Measurements from ENCODE around the gene GPR183. TPM values are rescaled to one million over a fixed set of nuclear protein-coding genes. Genes with fewer than 3 reads are reported as not detected.

The GPR183 gene
- total and polyA plus RNA-seq, 10 of the 15 experiments (the other 5 are each of a cell fraction or from before 2014, with no cell fraction given), result 134 to 669 (median 225) TPM

GRCh38 chr13:99303863-99304521 lies 3.2 kb downstream of the GPR183 start (continued):
- TF ChIP-seq IKZF2 (IDR thresholded peaks at IDR 0.05) (peak in 1 of 2 experiments; percentile 22; a peak in 2 of 4 replicates), SUPT20H (IDR thresholded peaks at IDR 0.05; ENCODE audit: borderline replicate concordance, control insufficient read depth, low read depth, low read length) (no peak), MEF2B (IDR thresholded peaks at IDR 0.05; ENCODE audit: partially characterized antibody, poor library complexity, severe bottlenecking) (no peak), POLR2A (IDR thresholded peaks at IDR 0.05; ENCODE audit: low read depth, low read length) (peak; percentile 78), USF2 (IDR thresholded peaks at IDR 0.05; ENCODE audit: borderline replicate concordance, low read depth, low read length) (no peak), LARP7 (IDR thresholded peaks at IDR 0.05) (peak; percentile 73), BMI1 (IDR thresholded peaks at IDR 0.05; ENCODE audit: borderline replicate concordance) (no peak), IKZF1 (conservative IDR thresholded peaks at IDR 0.05) (peak; percentile 59), SKIL (IDR thresholded peaks at IDR 0.05; ENCODE audit: low read depth, poor library complexity, severe bottlenecking) (no peak), STAT3 (IDR thresholded peaks at IDR 0.05; ENCODE audit: low read depth, low read length) (no peak), NBN (IDR thresholded peaks at IDR 0.05) (0 out of 2 replicates have a peak, but pooled peaks have one; percentile 27), PAX5 (IDR thresholded peaks at IDR 0.05; ENCODE audit: borderline replicate concordance, low read depth, low read length) (no peak), RELA (IDR thresholded peaks at IDR 0.05; ENCODE audit: borderline replicate concordance, partially characterized antibody) (no peak), CUX1 (IDR thresholded peaks at IDR 0.05; ENCODE audit: insufficient replicate concordance, low read depth, low read length) (no peak), CEBPB (IDR thresholded peaks at IDR 0.05; ENCODE audit: borderline replicate concordance in 1 of 2, low read depth in 2 of 2, low read length in 2 of 2) (no peak), RB1 (IDR thresholded peaks at IDR 0.05; ENCODE audit: borderline replicate concordance) (peak; percentile 28; the same call in 1 of the 2 replicates), BCL3 (IDR thresholded peaks at IDR 0.05; ENCODE audit: borderline replicate concordance, insufficient read depth, low read depth, low read length, poor library complexity, severe bottlenecking) (peak; percentile 8), HSF1 (IDR thresholded peaks at IDR 0.05; ENCODE audit: low read depth, low read length) (no peak), IRF4 (IDR thresholded peaks at IDR 0.05; ENCODE audit: low read depth, low read length) (no peak)

Data from GM12878 (cell line).